Brain microvascular endothelial cell (primary cell): ENCODE results near the gene KAZN.

ENCODE experiments used
- DNase-seq: peaks from one replicate; pipeline ENCODE4 v3.0.0-alpha.2; 2020
- H3K27ac ChIP-seq: fragments of 250-450 bp; sonication (Bioruptor Pico); 2 replicates; pipeline ENCODE4 v1.5.1; 2020; ENCODE audit warnings: mild to moderate bottlenecking, moderate library complexity
- H3K27me3 ChIP-seq: fragments of 250-450 bp; sonication (Bioruptor Pico); replicated peaks from 2 replicates; pipeline ENCODE4 v1.5.1; 2020; ENCODE audit warnings: mild to moderate bottlenecking
- H3K36me3 ChIP-seq: fragments of 250-450 bp; sonication (Bioruptor Pico); replicated peaks from 2 replicates; pipeline ENCODE4 v1.5.1; 2020; ENCODE audit warnings: mild to moderate bottlenecking
- H3K4me3 ChIP-seq: 2 replicates; pipeline ENCODE4 v1.5.1; 2011; ENCODE audit warnings: low read depth, mild to moderate bottlenecking, control low read depth, low read length, moderate library complexity
- CTCF ChIP-seq: IDR thresholded peaks from 2 replicates; pipeline ENCODE4 v1.5.1; 2011; ENCODE audit warnings: low read depth, mild to moderate bottlenecking, moderate library complexity, low read length, control low read depth, inconsistent platforms; ENCODE audit errors: missing control alignments
- in situ Hi-C: cut with HindIII; loops from 2 replicates; pipeline ENCODE4 v1.10.0; 2017; ENCODE audit warnings: low sequenced_read_pairs, low pct_ligation_motif_present

Gene KAZN

GRCh38 chr1:14926818-14927575 is 328.5 kb downstream of the KAZN start:
- Histone ChIP-seq H3K27ac (peak overlapping the region; percentile 16), H3K36me3 (no peaks in the 10 kb centered on the region), H3K4me3 (no peak overlapping the region), H3K27me3 (no peaks in the 10 kb centered on the region)
- in situ Hi-C loops: no loop called here
- no peak for DNase-seq
- TF ChIP-seq CTCF: no peak

- no peak for TF ChIP-seq CTCF
- Histone ChIP-seq H3K27ac (no peak overlapping the region), H3K27me3 (no peaks in the 10 kb centered on the region), H3K36me3 (no peaks in the 10 kb centered on the region), H3K4me3 (no peak overlapping the region)
- no peak for DNase-seq
- in situ Hi-C loops: no loop called here
Measured at GRCh38 chr1:14928412-14928811, 329.9 kb downstream of the KAZN start.

GRCh38 chr1:14928886-14929546 is 330.5 kb downstream of the KAZN start:
- H3K27me3 ChIP-seq: no peaks in the 10 kb centered on the region
- TF ChIP-seq CTCF: no peak
- H3K4me3 ChIP-seq: no peak overlapping the region
- H3K36me3 ChIP-seq: no peaks in the 10 kb centered on the region
- in situ Hi-C loops: no loop called here
- DNase-seq: no peak
- H3K27ac ChIP-seq: no peak overlapping the region

GRCh38 chr1:14929547-14930246 is 331.2 kb downstream of the KAZN start:
- Histone ChIP-seq H3K27me3 (no peaks in the 10 kb centered on the region), H3K36me3 (no peaks in the 10 kb centered on the region), H3K27ac (no peak overlapping the region), H3K4me3 (no peak overlapping the region)
- DNase-seq: peak; percentile 75
- no peak for TF ChIP-seq CTCF
- in situ Hi-C loops: no loop called here

- in situ Hi-C loops: no loop called here
- no peak overlapping the region for H3K4me3 ChIP-seq
- H3K27ac ChIP-seq: no peak overlapping the region
- H3K36me3 ChIP-seq: no peaks in the 10 kb centered on the region
- no peak for TF ChIP-seq CTCF
- no peak for DNase-seq
- no peaks in the 10 kb centered on the region for H3K27me3 ChIP-seq
Measured at GRCh38 chr1:14930247-14930965, 331.9 kb downstream of the KAZN start.
